Vagina (tissue), 2 donors: ENCODE results near the gene TNFRSF14. TPM values are rescaled to one million over a fixed set of nuclear protein-coding genes. Genes with fewer than 3 reads are reported as not detected.

Experiments used
- DNase-seq, 2 donors: peaks; one replicate each; pipeline ENCODE4 v3.0.0-alpha.2; 2017; ENCODE audit errors: extremely low spot score in 2 of 2
- H3K27ac ChIP-seq: fragments of 200-600 bp; sonication (generic); one replicate; pipeline ENCODE4 v1.5.1; 2019
- H3K27me3 ChIP-seq: fragments of 200-600 bp; sonication (generic); one replicate; pipeline ENCODE4 v1.5.1; 2019
- H3K36me3 ChIP-seq, 2 donors: fragments of 200-600 bp; sonication (generic); one replicate each; pipeline ENCODE4 v1.5.1; 2017 to 2019
- H3K4me1 ChIP-seq: fragments of 200-600 bp; sonication (generic); one replicate; pipeline ENCODE4 v1.5.1; 2019
- H3K4me3 ChIP-seq, 2 donors: fragments of 200-600 bp; sonication (generic); 1 replicate in 1 of 2; 2 replicates in 1 of 2; pipeline ENCODE4 v1.5.1; 2016 to 2019
- H3K9me3 ChIP-seq: fragments of 200-600 bp; sonication (generic); one replicate; pipeline ENCODE4 v1.5.1; 2019
- CTCF ChIP-seq, 3 experiments: fragments of 450-650 bp in 2 of 3; fragments of 200-600 bp in 1 of 3; sonication (generic) in 1 of 3; IDR thresholded peaks; one replicate each; pipeline ENCODE4 v1.5.1; 2017 to 2019; ENCODE audit warnings: antibody characterized with exemption in 3 of 3, mild to moderate bottlenecking in 2 of 3, moderate library complexity in 2 of 3
- POLR2A ChIP-seq, 2 donors: fragments of 450-650 bp; IDR thresholded peaks; one replicate each; pipeline ENCODE4 v1.6.1; 2017; ENCODE audit warnings: antibody characterized with exemption in 2 of 2, mild to moderate bottlenecking in 2 of 2, moderate library complexity in 2 of 2
- POLR2AphosphoS5 ChIP-seq, 2 donors: sonication (generic); formaldehyde crosslinking; IDR thresholded peaks; one replicate each; pipeline ENCODE4 v1.9.0; 2017; ENCODE audit warnings: antibody characterized with exemption in 2 of 2, mild to moderate bottlenecking in 2 of 2, low read depth in 1 of 2; ENCODE audit not compliant: insufficient read depth in 1 of 2
- intact Hi-C: fragments of 100-400 bp; cut with DNase I; formaldehyde crosslinking; loops from one replicate; pipeline ENCODE4 v1.15.1; 2023
- total RNA-seq: library from RNA; depleted of rRNA; stranded (reverse); fragments of >200 nt; gene quantifications from one replicate; pipeline ENCODE4 v1.2.3, GENCODE V29; 2016

The TNFRSF14 gene
- total RNA-seq, 1 donor from 2014 or later = 49.6 TPM

- Histone ChIP-seq H3K36me3 (peaks cover 0 to 23% of the 10 kb centered on the region in 2 donors), H3K27me3 (no peaks in the 10 kb centered on the region), H3K9me3 (no peaks in the 10 kb centered on the region), H3K27ac (no peak overlapping the region), H3K4me3 (no peak overlapping the region), H3K4me1 (peaks cover 50% of the 10 kb centered on the region)
- intact Hi-C loops = no loop called here
- no peak for TF ChIP-seq POLR2A (IDR thresholded peaks at IDR 0.05)
- TF ChIP-seq CTCF (IDR thresholded peaks at IDR 0.05) = no peak
- TF ChIP-seq POLR2AphosphoS5 (IDR thresholded peaks at IDR 0.05; ENCODE audit: insufficient read depth in 1 of 2, low read depth in 1 of 2) = no peak
- no peak for DNase-seq
These were observed 3.5 kb downstream of the TNFRSF14 start for GRCh38 chr1:2559509-2560298.

- no peaks in the 10 kb centered on the region for H3K9me3 ChIP-seq
- H3K4me1 ChIP-seq = peaks cover 47% of the 10 kb centered on the region
- intact Hi-C loops = no loop called here
- no peak overlapping the region for H3K27ac ChIP-seq
- DNase-seq = no peak
- H3K4me3 ChIP-seq = no peak overlapping the region
- no peaks in the 10 kb centered on the region for H3K27me3 ChIP-seq
- TF ChIP-seq POLR2AphosphoS5 (IDR thresholded peaks at IDR 0.05; ENCODE audit: insufficient read depth in 1 of 2, low read depth in 1 of 2) = no peak
- no peak for TF ChIP-seq POLR2A (IDR thresholded peaks at IDR 0.05)
- TF ChIP-seq CTCF (IDR thresholded peaks at IDR 0.05) = no peak
- H3K36me3 ChIP-seq = peaks cover 0 to 23% of the 10 kb centered on the region in 2 donors
These were observed 4.3 kb downstream of the TNFRSF14 start for GRCh38 chr1:2560299-2561073.

GRCh38 chr1:2561446-2561845, 5.3 kb downstream of the TNFRSF14 start:
- Histone ChIP-seq H3K4me1 (peaks cover 40% of the 10 kb centered on the region), H3K27me3 (no peaks in the 10 kb centered on the region), H3K36me3 (peaks cover 0 to 23% of the 10 kb centered on the region in 2 donors), H3K4me3 (no peak overlapping the region), H3K9me3 (no peaks in the 10 kb centered on the region), H3K27ac (no peak overlapping the region)
- TF ChIP-seq POLR2A (IDR thresholded peaks at IDR 0.05) (no peak), POLR2AphosphoS5 (IDR thresholded peaks at IDR 0.05; ENCODE audit: insufficient read depth in 1 of 2, low read depth in 1 of 2) (no peak), CTCF (IDR thresholded peaks at IDR 0.05) (no peak)
- intact Hi-C loops = no loop called here
- no peak for DNase-seq

GRCh38 chr1:2561898-2562895, 6.0 kb downstream of the TNFRSF14 start:
- intact Hi-C loops = no loop called here
- TF ChIP-seq CTCF (IDR thresholded peaks at IDR 0.05) (peak in 1 of 3 experiments; percentile 9), POLR2A (IDR thresholded peaks at IDR 0.05) (no peak), POLR2AphosphoS5 (IDR thresholded peaks at IDR 0.05; ENCODE audit: insufficient read depth in 1 of 2, low read depth in 1 of 2) (no peak)
- Histone ChIP-seq H3K9me3 (no peaks in the 10 kb centered on the region), H3K4me3 (no peak overlapping the region), H3K27me3 (no peaks in the 10 kb centered on the region), H3K4me1 (peaks cover 33% of the 10 kb centered on the region), H3K27ac (no peak overlapping the region), H3K36me3 (peaks cover 0 to 23% of the 10 kb centered on the region in 2 donors)
- no peak for DNase-seq
